Nephron progenitor cell (in vitro differentiated cells): ENCODE data around the gene EHF.
"Not testable (repeated sequence)": the region's sequence is repeated elsewhere in the genome, so short reads cannot be mapped to it uniquely, and the experiment has no call there.

ENCODE experiments used
- DNase-seq: peaks from one replicate; pipeline ENCODE4 v3.0.0; 2021
- H3K27ac Mint-ChIP-seq: 2 replicates; pipeline ENCODE4 v1.8.0; 2021; ENCODE audit warnings: mild to moderate bottlenecking, moderate library complexity, mixed read lengths
- H3K27me3 Mint-ChIP-seq: 2 replicates; pipeline ENCODE4 v1.8.0; 2021; ENCODE audit warnings: mild to moderate bottlenecking, low read depth, mixed read lengths; ENCODE audit not compliant: poor library complexity
- H3K36me3 Mint-ChIP-seq: 2 replicates; pipeline ENCODE4 v1.8.0; 2021; ENCODE audit warnings: low read depth, mixed read lengths
- H3K4me1 Mint-ChIP-seq: 2 replicates; pipeline ENCODE4 v1.8.0; 2021; ENCODE audit warnings: mixed read lengths
- H3K4me3 Mint-ChIP-seq: 2 replicates; pipeline ENCODE4 v1.8.0; 2021; ENCODE audit warnings: mild to moderate bottlenecking, moderate library complexity, mixed read lengths
- H3K9me3 Mint-ChIP-seq: 2 replicates; pipeline ENCODE4 v1.8.0; 2021; ENCODE audit warnings: mild to moderate bottlenecking, moderate library complexity, mixed read lengths
- TF ChIP-seq, protein P1 (sequence below): fragments of 200-600 bp; sonication (generic); IDR thresholded peaks from 2 replicates; pipeline ENCODE4 v1.5.0; 2021; ENCODE audit warnings: antibody characterized with exemption

Gene EHF

GRCh38 chr11:34588701-34589100, 32.2 kb upstream of the EHF start:
- DNase-seq: no peak
- Mint-ChIP-seq H3K4me1 (peaks cover 11% of the 10 kb centered on the region), H3K27ac (no peak overlapping the region), H3K4me3 (no peak overlapping the region), H3K9me3 (peaks cover 15% of the 10 kb centered on the region), H3K36me3 (peaks cover 1% of the 10 kb centered on the region), H3K27me3 (peaks cover 14% of the 10 kb centered on the region)
- TF ChIP-seq, protein P1, sequence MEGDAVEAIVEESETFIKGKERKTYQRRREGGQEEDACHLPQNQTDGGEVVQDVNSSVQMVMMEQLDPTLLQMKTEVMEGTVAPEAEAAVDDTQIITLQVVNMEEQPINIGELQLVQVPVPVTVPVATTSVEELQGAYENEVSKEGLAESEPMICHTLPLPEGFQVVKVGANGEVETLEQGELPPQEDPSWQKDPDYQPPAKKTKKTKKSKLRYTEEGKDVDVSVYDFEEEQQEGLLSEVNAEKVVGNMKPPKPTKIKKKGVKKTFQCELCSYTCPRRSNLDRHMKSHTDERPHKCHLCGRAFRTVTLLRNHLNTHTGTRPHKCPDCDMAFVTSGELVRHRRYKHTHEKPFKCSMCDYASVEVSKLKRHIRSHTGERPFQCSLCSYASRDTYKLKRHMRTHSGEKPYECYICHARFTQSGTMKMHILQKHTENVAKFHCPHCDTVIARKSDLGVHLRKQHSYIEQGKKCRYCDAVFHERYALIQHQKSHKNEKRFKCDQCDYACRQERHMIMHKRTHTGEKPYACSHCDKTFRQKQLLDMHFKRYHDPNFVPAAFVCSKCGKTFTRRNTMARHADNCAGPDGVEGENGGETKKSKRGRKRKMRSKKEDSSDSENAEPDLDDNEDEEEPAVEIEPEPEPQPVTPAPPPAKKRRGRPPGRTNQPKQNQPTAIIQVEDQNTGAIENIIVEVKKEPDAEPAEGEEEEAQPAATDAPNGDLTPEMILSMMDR: no peak

- H3K36me3 Mint-ChIP-seq, DNase-seq, H3K4me3 Mint-ChIP-seq, H3K27ac Mint-ChIP-seq: not testable (repeated sequence)
- H3K9me3 Mint-ChIP-seq: peaks cover 20% of the 10 kb centered on the region
- H3K4me1 Mint-ChIP-seq: peaks cover 11% of the 10 kb centered on the region
- H3K27me3 Mint-ChIP-seq: peaks cover 14% of the 10 kb centered on the region
Observed at GRCh38 chr11:34589177-34589576, 31.7 kb upstream of the EHF start.

- Mint-ChIP-seq H3K27me3 (peaks cover 7% of the 10 kb centered on the region), H3K4me1 (no peaks in the 10 kb centered on the region), H3K4me3 (no peak overlapping the region), H3K27ac (no peak overlapping the region), H3K36me3 (peaks cover 5% of the 10 kb centered on the region), H3K9me3 (peaks cover 25% of the 10 kb centered on the region)
- TF ChIP-seq, protein P1: no peak
- DNase-seq: no peak
Observed at GRCh38 chr11:34593085-34593484, 27.8 kb upstream of the EHF start.

DNA sequence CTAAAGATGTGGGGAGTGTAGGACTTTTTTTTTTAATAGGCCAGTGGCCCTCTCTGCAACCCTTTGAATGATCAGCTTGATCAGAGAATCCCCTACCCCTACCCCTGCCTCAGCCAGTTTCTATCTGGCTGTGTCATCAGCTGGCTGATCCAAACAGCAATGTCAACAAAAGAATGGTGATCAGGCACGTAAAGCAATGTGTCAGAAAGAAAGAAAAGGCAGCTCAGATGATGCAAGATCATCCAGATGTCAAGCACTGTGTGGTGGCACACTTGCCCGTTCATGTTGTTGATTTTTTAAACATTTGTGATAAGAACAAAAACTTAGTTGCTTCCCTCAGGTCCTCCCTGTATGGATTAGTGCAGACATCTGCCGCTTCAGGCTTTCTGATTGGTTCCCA, 26.3 kb upstream of the EHF start:
- Mint-ChIP-seq H3K9me3 (peaks cover 25% of the 10 kb centered on the region), H3K4me1 (peaks cover 4% of the 10 kb centered on the region), H3K36me3 (peaks cover 5% of the 10 kb centered on the region), H3K4me3 (no peak overlapping the region), H3K27ac (no peak overlapping the region), H3K27me3 (peaks cover 5% of the 10 kb centered on the region)
- TF ChIP-seq, protein P1: no peak
- DNase-seq: no peak

- Mint-ChIP-seq H3K4me3 (no peak overlapping the region), H3K27me3 (peaks cover 3% of the 10 kb centered on the region), H3K36me3 (peaks cover 5% of the 10 kb centered on the region)
Observed at GRCh38 chr11:34595391-34595790, 25.5 kb upstream of the EHF start.

GRCh38 chr11:34595960-34596644, 24.8 kb upstream of the EHF start:
- Mint-ChIP-seq H3K27me3 (no peaks in the 10 kb centered on the region), H3K4me1 (peaks cover 19% of the 10 kb centered on the region), H3K27ac (no peak overlapping the region)

More at GRCh38 chr11:34595391-34595790, 25.5 kb upstream of the EHF start:
- Mint-ChIP-seq H3K27ac (no peak overlapping the region), H3K9me3 (peaks cover 25% of the 10 kb centered on the region), H3K4me1 (peaks cover 12% of the 10 kb centered on the region)
- DNase-seq: no peak
- TF ChIP-seq, protein P1: no peak

More at GRCh38 chr11:34595960-34596644, 24.8 kb upstream of the EHF start:
- TF ChIP-seq, protein P1: no peak
- DNase-seq: no peak
- Mint-ChIP-seq H3K9me3 (peaks cover 25% of the 10 kb centered on the region), H3K4me3 (no peak overlapping the region), H3K36me3 (peaks cover 5% of the 10 kb centered on the region)
